HG03280 (cell line): ENCODE measurements around the gene ZNF831.

Source experiments
- ATAC-seq: cut with Tn5 transposase; IDR thresholded peaks from one replicate; pipeline ENCODE4 v1.9.1; 2021; ENCODE audit warnings: mild to moderate bottlenecking, moderate library complexity; ENCODE audit not compliant: unreplicated experiment

ZNF831 gene

DNA sequence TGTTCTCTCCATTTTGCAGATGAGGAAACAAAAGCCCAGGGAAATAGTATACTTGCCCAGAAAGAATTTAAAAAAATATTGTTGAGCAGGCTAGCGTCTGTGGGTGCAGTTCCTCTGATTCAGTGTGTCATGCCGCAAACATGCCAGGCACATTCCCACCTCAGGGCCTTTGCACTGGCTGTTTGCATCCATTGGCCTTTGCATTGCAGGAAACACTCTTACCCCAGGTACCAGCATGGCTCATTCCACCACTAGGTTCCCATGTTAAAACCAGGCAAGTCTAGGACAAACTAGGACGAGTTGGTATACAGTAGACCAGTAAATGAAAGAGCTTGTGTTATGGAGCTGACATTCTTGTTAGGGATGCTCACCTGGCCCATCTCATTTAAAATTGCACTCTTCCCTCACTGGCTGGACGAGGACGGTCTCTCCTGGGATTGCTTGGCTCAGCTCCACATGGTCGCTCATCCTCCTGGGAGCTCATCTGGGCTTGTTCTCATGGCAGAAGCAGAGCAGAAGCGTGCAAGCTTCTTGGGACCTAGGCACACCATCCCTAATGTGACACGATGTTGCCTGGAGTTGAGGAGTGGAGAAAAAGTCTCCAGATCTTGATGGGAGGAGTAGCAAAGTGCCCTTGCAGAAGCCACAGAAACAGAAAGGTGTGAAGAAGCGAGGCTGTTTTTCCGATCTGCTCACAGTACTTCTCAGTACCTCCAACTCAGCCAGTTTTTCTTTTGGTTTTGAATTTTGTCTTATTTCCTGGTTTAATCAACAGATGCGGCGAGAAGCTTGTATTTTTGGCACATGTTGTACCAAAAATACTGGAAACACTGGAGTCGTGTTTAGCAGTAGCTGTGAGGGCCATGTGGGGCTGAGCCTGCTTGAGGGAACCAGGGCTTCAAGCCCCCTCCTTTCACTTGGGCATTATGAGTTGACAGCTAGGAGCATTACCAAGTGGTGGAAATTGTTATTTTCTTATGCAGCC lies 13.9 kb downstream of the ZNF831 start:
- no peak for ATAC-seq

DNA sequence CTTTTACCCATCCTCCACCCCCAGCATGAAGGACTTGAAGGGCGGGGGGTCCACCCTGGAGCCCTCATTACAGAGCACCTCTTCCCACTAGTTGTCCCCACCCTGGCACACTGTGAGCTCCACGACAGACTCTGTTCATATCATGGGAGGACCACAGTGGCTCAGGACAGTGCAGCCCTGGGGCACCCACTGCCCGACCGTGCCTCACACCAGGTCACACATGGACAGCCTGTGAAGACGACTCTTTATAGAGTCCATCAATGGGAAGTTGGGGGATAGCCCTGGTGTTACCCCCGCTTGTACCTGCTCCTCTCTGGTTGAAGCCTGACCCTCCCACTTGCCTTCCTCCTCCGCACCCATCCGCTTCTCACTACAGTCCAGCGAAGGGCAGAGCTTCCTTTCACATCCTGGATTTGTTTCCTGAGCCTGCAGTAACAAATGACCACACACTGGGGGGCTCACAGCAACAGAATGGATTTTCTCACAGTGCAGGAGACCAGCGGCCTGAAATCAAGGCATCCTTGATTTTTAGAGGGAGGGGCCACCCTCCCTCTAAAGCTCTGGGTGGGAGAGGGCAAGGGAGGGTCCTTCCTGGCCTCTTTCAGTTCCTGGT lies 15.5 kb downstream of the ZNF831 start:
- no peak for ATAC-seq

DNA sequence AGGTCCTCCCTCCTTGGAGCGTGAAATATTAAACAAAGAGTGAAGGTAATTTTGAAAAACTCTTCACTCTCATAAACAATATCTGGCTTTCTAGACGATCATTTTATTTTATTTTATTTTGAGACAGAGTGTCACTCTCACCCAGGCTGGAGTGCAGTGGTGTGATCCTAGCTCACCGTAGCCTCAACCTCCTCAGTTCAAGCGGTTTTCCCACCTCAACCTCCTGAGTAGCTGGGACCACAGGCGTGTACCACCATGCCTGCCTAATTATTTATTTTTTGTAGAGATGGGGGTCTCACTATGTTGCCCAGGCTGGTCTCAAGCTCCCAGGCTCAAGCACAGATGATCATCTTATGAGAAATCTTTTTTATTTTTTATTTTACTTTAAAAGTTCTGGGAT lies 16.4 kb downstream of the ZNF831 start:
- no peak for ATAC-seq

DNA sequence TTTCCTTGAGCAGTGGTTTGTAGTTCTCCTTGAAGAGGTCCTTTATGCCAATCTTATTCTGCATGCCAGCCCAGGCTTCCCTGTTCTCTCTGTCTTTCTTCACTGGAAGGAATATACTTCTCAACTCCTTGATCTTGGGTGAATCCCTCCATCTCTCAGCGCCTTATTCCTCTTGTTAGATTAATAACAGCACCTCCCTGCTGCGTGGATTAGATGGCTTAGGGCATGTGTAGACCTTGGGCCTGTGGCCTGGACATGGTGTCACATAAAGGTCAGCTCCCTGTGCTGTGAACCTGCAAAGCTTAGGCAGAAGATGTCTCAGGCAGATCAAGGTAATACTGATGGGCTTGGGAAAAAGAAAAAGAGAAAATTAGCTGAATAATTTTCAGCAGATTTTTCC lies 18.3 kb downstream of the ZNF831 start:
- no peak for ATAC-seq

DNA sequence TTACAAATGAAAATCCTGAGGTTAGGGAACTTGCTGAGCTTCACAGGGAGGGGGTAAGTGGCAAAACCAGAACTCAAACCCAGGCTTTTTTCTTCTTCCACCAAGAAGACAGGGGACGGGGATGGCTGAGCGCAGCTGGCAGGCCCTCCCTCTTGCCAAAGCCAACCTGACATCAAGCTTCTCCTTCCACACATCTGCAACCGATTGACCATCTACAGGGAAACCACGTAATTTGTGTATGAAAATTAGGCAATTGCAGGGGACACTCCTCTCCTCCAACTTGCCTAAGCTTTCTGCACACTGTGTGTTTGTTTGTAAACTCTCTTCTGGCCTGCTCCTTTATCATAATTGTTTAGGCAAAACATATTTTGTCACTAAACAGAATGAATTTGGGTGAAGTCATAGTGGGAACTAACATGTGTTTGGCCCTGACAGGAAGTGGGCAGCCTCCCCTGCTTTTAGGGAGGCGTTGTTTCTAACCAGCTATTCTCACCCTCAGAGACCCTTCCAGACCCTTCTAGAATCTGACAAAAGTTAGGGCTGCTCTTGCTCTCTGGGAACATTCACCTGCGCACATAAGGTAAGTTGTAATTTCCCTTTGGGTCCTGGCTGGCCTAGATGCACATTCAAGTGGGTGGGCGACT lies 18.9 kb downstream of the ZNF831 start:
- ATAC-seq = no peak

DNA sequence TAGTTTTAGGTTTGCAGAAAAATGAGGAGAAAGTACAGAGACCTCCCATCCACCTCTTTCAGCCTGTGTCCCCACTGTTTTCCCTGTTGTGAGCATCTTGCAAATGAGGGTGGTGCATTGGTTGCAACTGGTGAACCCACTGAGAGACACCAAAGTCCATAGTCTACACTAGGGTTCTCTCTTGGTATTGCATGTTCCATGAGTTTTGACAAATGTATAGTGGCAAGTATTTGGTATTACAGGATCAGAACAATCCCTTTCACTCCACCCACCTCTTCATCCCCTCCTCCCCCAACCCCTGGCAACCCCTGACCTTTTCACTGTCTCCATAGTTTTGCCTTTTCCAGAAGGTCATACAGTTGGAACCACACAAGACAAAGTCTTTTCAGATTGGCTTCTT lies 20.1 kb downstream of the ZNF831 start:
- no peak for ATAC-seq

DNA sequence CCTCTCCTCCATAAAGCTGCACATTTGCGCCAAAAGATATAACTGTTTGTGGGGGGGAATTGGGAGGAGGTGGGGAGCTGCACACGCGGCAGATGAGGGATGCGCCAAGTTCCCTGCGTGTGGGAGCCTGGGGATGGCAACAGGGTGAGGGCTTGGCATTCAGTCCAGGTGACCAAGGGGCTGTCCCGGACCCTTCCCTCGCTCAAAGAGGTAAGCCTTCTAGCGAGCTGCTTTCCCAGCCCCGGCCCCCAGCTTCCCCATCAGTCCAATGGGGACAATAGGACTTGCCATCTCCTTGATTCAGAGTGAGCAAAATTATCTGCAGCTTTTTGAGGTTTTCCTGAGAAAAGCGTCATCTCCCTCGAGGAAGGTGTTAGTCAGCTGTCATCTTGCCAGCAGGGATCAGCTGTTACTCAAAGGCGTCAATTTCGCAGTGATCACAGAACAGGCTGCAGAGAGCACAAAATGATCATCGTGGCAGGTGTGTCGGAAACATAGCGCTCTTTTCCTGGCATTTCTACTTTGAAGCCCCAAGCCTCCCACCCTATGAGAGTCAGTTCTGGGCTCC lies 21.3 kb downstream of the ZNF831 start:
- no peak for ATAC-seq

DNA sequence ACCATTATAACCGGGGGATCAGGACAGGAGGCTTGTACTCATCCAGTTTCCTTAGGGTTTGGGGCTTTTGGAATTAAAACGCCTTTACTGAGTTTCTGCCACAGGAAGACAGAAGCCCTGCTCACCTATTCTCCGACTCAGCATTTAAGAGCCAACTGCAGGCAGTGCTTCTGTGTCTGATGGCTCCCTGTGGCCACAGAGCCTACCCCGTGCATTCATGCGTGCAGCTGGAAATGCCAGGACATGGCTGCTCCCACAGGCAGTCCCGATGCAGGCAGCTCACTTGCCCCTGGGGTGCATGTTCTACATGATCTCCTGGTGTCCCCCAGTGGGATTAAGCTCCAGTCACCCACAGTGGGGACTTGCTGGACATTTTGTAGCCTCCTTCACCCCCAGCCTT lies 22.2 kb downstream of the ZNF831 start:
- no peak for ATAC-seq

DNA sequence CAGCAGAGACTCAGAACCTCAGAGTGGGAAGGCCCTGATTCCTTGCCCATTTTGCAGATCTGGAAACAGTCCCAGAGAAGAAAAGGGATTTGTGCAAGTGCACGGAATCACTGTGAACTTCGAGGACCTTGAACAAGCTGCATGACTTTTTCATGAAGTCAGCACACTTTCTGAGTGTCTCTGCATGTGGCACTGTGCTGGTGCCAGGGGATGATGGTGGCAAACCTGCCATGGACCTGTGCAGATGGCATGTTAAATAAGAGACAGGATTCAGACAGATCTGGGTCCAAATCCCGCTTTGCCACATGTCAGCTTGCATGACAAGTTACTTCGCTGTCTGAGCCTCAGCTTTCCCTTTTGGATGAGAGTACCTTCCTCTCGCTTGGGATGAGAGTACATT lies 26.8 kb downstream of the ZNF831 start:
- ATAC-seq = no peak

DNA sequence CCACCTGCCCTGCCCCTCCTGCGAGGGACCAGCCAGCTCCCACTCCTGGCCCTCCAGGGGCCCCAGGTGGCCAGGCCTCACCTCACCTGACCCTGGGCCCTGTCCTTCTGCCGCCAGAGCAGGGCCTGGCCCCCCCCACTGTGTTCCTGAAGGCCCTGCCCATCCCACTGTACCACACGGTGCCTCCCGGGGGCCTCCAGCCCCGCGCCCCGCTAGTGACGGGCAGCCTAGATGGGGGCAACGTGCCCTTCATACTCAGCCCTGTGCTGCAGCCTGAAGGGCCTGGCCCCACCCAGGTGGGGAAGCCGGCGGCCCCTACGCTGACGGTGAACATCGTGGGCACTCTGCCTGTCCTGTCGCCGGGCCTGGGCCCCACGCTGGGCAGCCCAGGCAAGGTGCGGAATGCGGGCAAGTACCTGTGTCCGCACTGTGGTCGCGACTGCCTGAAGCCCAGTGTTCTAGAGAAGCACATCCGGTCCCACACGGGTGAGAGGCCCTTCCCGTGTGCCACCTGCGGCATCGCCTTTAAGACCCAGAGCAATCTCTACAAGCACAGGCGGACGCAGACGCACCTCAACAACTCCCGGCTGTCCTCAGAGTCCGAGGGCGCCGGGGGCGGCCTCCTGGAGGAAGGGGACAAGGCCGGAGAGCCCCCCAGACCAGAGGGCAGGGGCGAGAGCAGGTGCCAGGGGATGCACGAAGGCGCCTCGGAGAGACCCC lies 27.6 kb downstream of the ZNF831 start:
- no peak for ATAC-seq

DNA sequence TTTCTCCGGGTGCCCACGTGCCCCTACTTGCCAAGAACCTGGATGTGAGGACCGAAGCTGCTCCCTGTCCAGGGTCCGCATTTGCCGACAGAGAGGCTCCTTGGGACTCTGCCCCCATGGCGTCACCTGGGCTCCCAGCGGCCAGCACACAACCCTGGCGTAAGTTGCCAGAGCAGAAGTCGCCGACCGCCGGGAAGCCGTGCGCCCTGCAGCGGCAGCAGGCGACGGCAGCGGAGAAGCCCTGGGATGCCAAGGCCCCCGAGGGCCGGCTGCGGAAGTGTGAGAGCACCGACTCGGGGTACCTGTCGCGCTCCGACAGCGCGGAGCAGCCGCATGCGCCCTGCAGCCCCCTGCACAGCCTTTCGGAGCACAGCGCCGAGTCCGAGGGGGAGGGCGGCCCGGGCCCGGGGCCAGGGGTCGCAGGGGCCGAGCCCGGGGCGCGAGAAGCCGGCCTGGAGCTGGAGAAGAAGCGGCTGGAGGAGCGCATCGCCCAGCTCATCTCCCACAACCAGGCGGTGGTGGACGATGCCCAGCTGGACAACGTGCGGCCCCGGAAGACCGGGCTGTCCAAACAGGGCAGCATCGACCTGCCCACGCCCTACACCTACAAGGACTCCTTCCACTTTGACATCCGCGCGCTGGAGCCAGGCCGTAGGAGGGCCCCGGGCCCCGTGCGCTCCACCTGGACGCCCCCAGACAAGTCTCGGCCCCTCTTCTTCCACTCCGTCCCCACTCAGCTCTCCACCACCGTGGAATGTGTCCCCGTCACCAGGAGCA lies 28.3 kb downstream of the ZNF831 start:
- no peak for ATAC-seq

DNA sequence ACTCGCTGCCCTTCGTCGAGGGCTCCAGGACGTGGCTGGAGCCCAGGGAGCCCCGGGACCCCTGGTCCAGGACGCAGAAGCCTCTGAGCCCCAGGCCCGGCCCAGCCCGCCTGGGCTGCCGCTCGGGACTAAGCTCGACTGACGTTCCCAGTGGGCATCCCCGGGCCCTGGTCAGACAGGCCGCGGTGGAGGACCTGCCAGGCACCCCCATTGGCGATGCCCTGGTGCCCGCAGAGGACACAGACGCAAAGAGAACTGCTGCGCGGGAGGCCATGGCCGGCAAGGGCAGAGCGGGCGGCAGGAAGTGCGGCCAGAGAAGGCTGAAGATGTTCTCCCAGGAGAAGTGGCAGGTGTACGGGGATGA lies 28.9 kb downstream of the ZNF831 start:
- ATAC-seq = no peak

DNA sequence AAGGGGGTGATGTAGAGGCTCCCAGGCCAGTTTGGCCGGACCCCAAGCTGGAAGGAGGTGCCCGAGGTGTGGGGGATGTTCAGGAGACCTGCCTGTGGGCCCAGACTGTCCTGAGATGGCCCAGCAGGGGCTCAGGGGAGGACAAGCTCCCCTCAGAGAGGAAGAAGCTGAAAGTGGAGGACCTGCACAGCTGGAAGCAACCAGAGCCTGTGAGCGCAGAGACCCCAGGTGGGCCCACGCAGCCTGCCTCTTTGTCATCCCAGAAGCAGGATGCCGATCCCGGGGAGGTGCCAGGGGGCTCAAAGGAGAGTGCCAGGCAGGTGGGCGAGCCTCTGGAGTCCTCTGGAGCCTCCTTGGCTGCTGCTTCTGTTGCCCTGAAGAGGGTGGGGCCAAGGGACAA lies 29.7 kb downstream of the ZNF831 start:
- ATAC-seq = no peak

DNA sequence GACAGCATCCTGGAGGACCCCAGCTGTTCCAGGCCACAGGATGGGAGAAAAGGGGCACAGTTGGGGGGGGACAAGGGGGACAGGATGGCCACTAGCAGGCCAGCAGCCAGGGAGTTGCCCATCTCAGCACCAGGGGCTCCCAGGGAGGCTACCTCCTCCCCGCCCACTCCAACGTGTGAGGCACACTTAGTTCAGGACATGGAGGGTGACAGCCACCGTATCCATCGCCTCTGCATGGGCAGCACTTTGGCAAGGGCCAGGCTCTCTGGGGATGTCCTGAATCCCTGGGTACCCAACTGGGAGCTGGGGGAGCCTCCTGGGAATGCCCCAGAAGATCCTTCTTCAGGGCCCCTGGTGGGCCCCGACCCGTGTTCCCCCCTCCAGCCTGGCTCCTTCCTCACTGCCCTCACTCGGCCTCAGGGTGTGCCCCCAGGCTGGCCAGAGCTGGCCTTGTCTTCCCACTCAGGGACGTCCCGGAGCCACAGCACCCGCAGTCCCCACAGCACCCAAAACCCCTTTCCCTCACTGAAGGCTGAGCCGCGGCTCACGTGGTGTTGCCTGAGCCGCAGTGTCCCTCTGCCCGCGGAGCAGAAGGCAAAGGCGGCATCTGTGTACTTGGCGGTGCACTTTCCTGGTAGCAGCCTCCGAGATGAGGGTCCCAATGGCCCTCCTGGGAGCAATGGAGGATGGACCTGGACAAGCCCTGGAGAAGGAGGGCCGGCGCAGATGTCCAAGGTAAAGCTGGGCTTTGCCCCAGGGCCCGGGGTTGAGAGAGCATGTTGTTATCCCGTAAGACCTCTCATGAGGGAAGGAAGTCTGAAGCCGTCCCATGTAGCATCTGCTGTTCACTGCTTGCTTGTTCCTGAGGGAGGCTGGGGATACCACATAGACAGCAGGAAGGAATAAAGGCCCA lies 30.7 kb downstream of the ZNF831 start:
- no peak for ATAC-seq

DNA sequence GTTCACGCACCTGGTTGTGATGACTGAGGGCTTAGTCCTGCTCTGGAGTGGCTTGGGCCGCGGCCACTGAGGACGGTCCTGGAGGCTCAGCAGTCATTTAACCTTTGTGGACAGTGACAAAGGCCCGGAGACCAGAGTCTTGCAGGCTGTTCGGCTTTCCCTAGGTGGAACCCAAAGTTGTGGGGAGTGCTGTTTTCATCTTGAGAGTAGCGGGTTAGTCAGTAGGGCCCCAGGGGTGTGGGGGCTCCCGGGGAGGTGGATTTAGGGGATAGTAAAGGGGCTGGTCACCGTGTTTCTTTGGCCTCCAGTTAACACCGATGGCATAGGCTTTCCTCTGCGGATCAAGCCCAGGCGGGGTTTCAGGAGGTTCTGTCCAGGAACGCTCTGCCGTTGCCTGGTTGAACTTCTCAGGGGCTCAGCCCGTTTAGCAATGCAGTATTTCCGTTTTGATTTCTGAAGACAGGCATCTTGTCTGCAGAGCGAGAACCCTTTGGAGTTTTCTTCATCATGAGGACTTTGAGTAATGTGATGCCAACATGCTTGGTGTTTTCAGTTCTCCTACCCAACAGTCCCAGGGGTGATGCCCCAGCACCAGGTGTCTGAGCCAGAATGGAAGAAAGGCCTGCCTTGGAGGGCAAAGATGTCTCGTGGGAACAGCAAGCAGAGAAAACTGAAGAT lies 31.8 kb downstream of the ZNF831 start:
- no peak for ATAC-seq

DNA sequence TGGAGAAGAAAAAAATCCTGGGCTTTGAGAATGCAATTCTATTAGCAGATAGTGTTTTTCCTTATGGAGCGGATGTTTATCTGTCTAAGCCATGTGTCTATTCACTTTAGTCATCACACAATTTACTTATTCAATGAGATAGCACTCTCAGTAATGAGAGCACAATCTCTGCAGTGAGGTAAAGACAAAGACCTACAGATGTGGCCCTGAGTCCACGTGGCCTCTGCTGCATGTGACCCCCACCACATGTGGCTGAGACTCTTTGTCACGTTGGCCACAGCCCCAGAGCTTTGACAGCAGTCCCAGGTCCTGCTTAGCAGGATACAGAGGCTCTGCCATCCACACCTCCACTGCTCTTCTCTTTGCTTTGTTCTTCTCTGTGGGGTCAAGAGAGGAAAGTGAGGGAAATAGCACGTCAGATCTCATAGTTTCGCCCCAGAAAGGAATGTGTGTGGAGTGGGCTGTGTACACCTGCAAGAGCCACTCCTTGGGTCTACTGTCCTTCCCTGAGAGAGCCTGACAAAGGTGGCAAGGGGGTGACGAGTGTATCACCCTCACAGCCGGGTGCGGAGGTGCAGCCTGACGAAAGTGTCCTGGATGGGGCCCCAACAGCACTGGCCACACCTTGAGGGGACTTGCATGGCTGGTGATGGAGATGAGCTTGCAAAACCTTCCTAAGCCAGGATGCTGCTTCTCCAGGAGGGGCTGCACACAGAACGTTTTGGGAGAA lies 40.7 kb downstream of the ZNF831 start:
- no peak for ATAC-seq

DNA sequence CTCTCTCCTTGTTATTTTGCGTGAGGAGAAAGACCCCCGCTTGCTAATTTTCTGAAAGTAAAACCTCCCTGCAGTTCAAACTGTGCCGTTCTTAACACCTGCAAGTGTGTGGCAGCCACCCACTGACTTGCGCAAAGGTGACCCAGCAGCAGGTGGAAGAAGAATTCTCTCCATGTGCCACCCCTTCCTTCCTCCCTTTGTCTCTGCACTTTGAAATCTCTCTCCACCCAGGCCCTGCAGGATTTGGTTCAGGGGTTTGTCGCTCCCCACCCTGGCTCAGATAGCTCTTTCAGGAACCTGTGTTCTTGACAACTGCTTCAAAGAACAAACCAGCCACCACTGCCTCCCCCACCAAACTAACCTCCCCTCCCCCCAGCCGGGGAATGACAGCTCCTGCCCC lies 41.4 kb downstream of the ZNF831 start:
- ATAC-seq = no peak

DNA sequence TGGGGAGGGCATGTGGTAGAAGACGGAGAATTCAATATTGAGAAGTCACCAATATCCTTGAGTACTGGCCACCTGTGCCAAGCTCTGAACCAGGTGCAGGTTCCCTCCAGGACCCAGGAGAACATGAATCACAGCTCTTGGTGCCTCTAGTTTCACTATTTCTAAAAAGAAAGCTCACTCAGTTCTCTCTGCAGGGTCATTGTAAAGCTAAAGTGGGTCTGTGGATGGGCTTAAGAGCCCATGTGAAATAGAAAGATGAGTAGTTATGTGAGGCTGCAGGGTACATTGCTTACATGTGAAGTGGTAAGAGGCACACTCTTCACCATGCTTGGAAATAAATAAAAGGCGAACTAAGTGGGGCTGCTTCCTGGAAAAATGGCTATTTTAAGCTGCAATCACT lies 43.6 kb downstream of the ZNF831 start:
- no peak for ATAC-seq
